ENCODE results near the gene LDB2. TPM values are rescaled to one million over a fixed set of nuclear protein-coding genes. Genes with fewer than 3 reads are reported as not detected.

LDB2 gene
- total and polyA plus RNA-seq, 2 donors (not counting 1 experiment from before 2014, with no cell fraction given) = 41.6 to 78.3 TPM

GRCh38 chr4:16573206-16573605 is 325.2 kb downstream of the LDB2 start:
- H3K27ac ChIP-seq (ENCODE audit: insufficient read depth, low read length) = no peak overlapping the region
- DNase-seq (ENCODE audit: low read depth in 2 of 2) = peak; percentile 20 to 78

GRCh38 chr4:16572631-16573030 is 325.8 kb downstream of the LDB2 start:
- Histone ChIP-seq H3K9me3 (ENCODE audit: control insufficient read depth, insufficient read depth, low read depth, low read length) (no peaks in the 10 kb centered on the region), H3K4me2 (ENCODE audit: extremely low read depth, insufficient read depth, low read length) (no peak overlapping the region), H2AFZ (ENCODE audit: low read length) (no peak overlapping the region), H3K27ac (ENCODE audit: insufficient read depth, low read length) (no peak overlapping the region), H3K36me3 (ENCODE audit: control insufficient read depth, insufficient read depth, low read length) (no peaks in the 10 kb centered on the region), H3K4me1 (ENCODE audit: control insufficient read depth, extremely low read depth, insufficient read depth, low read length) (peaks cover 6% of the 10 kb centered on the region), H4K20me1 (ENCODE audit: control insufficient read depth, extremely low read depth, insufficient read depth, low read length) (no peaks in the 10 kb centered on the region), H3K27me3 (ENCODE audit: control insufficient read depth, insufficient read depth, low read length) (no peaks in the 10 kb centered on the region), H3K9ac (ENCODE audit: insufficient read depth, low read length) (no peak overlapping the region), H3K4me3 (replicated peaks in 1 of 4; ENCODE audit: control extremely low read depth in 1 of 4, insufficient read depth in 1 of 4, low read depth in 3 of 4, low read length in 4 of 4) (no peak overlapping the region), H3K79me2 (ENCODE audit: control insufficient read depth, insufficient read depth, low read length) (no peaks in the 10 kb centered on the region)
- no peak for DNase-seq (ENCODE audit: low read depth in 2 of 2)
- TF ChIP-seq EZH2 (IDR thresholded peaks at IDR 0.05; ENCODE audit: low read length, missing control alignments) (no peak), CTCF (conservative IDR thresholded peaks at IDR 0.05 in 1 of 2, IDR thresholded peaks at IDR 0.05 in 1 of 2; ENCODE audit: low read depth in 1 of 2, low read length in 2 of 2) (no peak)

More at GRCh38 chr4:16573206-16573605, 325.2 kb downstream of the LDB2 start:
- Histone ChIP-seq H3K79me2 (ENCODE audit: control insufficient read depth, insufficient read depth, low read length) (no peaks in the 10 kb centered on the region), H3K4me1 (ENCODE audit: control insufficient read depth, extremely low read depth, insufficient read depth, low read length) (peaks cover 6% of the 10 kb centered on the region), H3K9me3 (ENCODE audit: control insufficient read depth, insufficient read depth, low read depth, low read length) (no peaks in the 10 kb centered on the region), H3K27me3 (ENCODE audit: control insufficient read depth, insufficient read depth, low read length) (no peaks in the 10 kb centered on the region), H3K4me2 (ENCODE audit: extremely low read depth, insufficient read depth, low read length) (no peak overlapping the region), H3K4me3 (replicated peaks in 1 of 4; ENCODE audit: control extremely low read depth in 1 of 4, insufficient read depth in 1 of 4, low read depth in 3 of 4, low read length in 4 of 4) (no peak overlapping the region), H3K36me3 (ENCODE audit: control insufficient read depth, insufficient read depth, low read length) (no peaks in the 10 kb centered on the region), H2AFZ (ENCODE audit: low read length) (no peak overlapping the region), H3K9ac (ENCODE audit: insufficient read depth, low read length) (no peak overlapping the region), H4K20me1 (ENCODE audit: control insufficient read depth, extremely low read depth, insufficient read depth, low read length) (no peaks in the 10 kb centered on the region)
- no peak for TF ChIP-seq EZH2 (IDR thresholded peaks at IDR 0.05; ENCODE audit: low read length, missing control alignments)
- no peak for TF ChIP-seq CTCF (conservative IDR thresholded peaks at IDR 0.05 in 1 of 2, IDR thresholded peaks at IDR 0.05 in 1 of 2; ENCODE audit: low read depth in 1 of 2, low read length in 2 of 2)

DNA sequence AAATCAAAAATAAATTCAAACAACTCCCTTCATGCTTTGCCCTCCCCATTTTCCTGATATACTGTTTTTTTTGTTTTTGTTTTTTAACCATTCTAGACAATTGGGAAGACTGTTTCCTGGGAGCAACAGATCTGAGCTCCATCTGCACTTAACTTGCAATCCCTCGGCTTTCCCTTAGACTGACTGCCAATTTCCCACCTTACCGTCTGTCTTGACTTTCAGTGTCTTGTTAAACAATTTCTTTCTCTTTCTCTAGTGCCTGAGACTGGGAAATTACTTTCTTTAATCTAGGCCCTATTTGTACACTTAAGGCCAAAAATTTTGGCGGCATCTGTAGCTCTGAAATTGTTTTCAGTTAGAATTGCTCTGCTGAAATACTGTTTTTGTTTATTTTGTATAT is 326.3 kb downstream of the LDB2 start:
- Histone ChIP-seq H3K4me3 (replicated peaks in 1 of 4; ENCODE audit: control extremely low read depth in 1 of 4, insufficient read depth in 1 of 4, low read depth in 3 of 4, low read length in 4 of 4) (no peak overlapping the region), H3K36me3 (ENCODE audit: control insufficient read depth, insufficient read depth, low read length) (no peaks in the 10 kb centered on the region), H3K9me3 (ENCODE audit: control insufficient read depth, insufficient read depth, low read depth, low read length) (no peaks in the 10 kb centered on the region), H3K79me2 (ENCODE audit: control insufficient read depth, insufficient read depth, low read length) (no peaks in the 10 kb centered on the region), H4K20me1 (ENCODE audit: control insufficient read depth, extremely low read depth, insufficient read depth, low read length) (no peaks in the 10 kb centered on the region), H3K4me2 (ENCODE audit: extremely low read depth, insufficient read depth, low read length) (no peak overlapping the region), H3K9ac (ENCODE audit: insufficient read depth, low read length) (no peak overlapping the region), H3K27me3 (ENCODE audit: control insufficient read depth, insufficient read depth, low read length) (no peaks in the 10 kb centered on the region), H3K27ac (ENCODE audit: insufficient read depth, low read length) (no peak overlapping the region), H2AFZ (ENCODE audit: low read length) (no peak overlapping the region), H3K4me1 (ENCODE audit: control insufficient read depth, extremely low read depth, insufficient read depth, low read length) (peaks cover 6% of the 10 kb centered on the region)
- DNase-seq (ENCODE audit: low read depth in 2 of 2) = no peak
- TF ChIP-seq EZH2 (IDR thresholded peaks at IDR 0.05; ENCODE audit: low read length, missing control alignments) (no peak), CTCF (conservative IDR thresholded peaks at IDR 0.05 in 1 of 2, IDR thresholded peaks at IDR 0.05 in 1 of 2; ENCODE audit: low read depth in 1 of 2, low read length in 2 of 2) (no peak)
